ACC112 (cell line): Measurements from ENCODE around the gene COQ9.

Source experiments
- H2AFZ ChIP-seq: fragments of 200-600 bp; sonication (generic); one replicate; pipeline ENCODE4 v1.6.0; 2017; ENCODE audit warnings: antibody characterized with exemption, low read length; ENCODE audit not compliant: unreplicated experiment
- H3K27ac ChIP-seq: fragments of 200-600 bp; sonication (generic); 2 replicates; pipeline ENCODE4 v1.5.1; 2014; ENCODE audit warnings: low read depth, mild to moderate bottlenecking, antibody characterized with exemption, low read length, moderate library complexity
- H3K27me3 ChIP-seq: fragments of 200-600 bp; sonication (generic); 2 replicates; pipeline ENCODE4 v1.6.1; 2014; ENCODE audit warnings: mild to moderate bottlenecking, antibody characterized with exemption, low read length, moderate library complexity, mixed read lengths; ENCODE audit not compliant: insufficient read depth
- H3K36me3 ChIP-seq: fragments of 200-600 bp; sonication (generic); 2 replicates; pipeline ENCODE4 v1.6.1; 2016; ENCODE audit warnings: mild to moderate bottlenecking, antibody characterized with exemption, low read length, moderate library complexity, mixed read lengths; ENCODE audit not compliant: insufficient read depth
- H3K4me1 ChIP-seq: fragments of 200-600 bp; sonication (generic); one replicate; pipeline ENCODE4 v1.6.1; 2016; ENCODE audit warnings: low read length, mixed read lengths; ENCODE audit not compliant: insufficient read depth, unreplicated experiment, control insufficient read depth
- H3K4me3 ChIP-seq: fragments of 200-600 bp; sonication (generic); 2 replicates; pipeline ENCODE4 v1.5.1; 2014; ENCODE audit warnings: mild to moderate bottlenecking, low read depth, low read length
- H3K79me2 ChIP-seq: fragments of 200-600 bp; sonication (generic); one replicate; pipeline ENCODE4 v1.6.0; 2016; ENCODE audit warnings: low read length; ENCODE audit not compliant: control insufficient read depth, unreplicated experiment, insufficient read depth

COQ9 gene

DNA sequence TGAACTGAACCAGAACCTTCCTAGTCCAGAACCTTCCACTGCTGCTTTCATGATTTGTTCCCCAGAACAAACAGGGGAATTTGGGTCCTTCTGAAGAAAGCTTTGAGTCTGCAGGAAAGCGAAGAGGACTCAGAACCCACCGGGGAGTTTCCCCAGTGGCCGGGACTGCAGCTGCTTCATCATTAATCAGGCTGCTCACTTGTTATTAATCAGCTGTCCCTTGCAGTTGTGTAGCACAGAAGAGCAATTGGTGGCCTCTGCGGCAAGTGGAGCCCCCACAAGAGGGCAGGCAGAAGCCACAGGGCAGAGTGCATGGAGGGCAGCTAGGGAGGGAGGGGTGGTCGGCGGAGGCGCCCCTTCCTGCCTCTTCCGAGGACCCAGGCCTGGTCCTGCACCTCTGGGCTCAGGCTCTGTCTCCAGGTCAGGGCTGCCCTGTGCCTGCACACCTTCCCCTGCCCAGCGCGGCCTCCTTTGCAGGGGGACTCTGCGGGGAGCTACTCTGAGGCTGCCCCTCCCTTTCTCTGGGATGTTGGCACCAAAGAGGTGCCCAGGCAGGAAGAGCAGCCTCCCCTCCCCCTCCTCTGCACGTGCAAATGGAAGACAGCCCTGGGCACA is 35.8 kb upstream of the COQ9 start:
- no peaks in the 10 kb centered on the region for H3K4me1 ChIP-seq
- no peaks in the 10 kb centered on the region for H3K36me3 ChIP-seq
- H2AFZ ChIP-seq: no peak overlapping the region
- H3K27me3 ChIP-seq: peaks cover 10% of the 10 kb centered on the region
- H3K27ac ChIP-seq: no peak overlapping the region
- no peak overlapping the region for H3K4me3 ChIP-seq
- H3K79me2 ChIP-seq: no peaks in the 10 kb centered on the region

- no peak overlapping the region for H3K27ac ChIP-seq
- H3K4me3 ChIP-seq: no peak overlapping the region
- no peak overlapping the region for H2AFZ ChIP-seq
- H3K4me1 ChIP-seq: no peaks in the 10 kb centered on the region
- H3K27me3 ChIP-seq: peaks cover 8% of the 10 kb centered on the region
- no peaks in the 10 kb centered on the region for H3K36me3 ChIP-seq
- no peaks in the 10 kb centered on the region for H3K79me2 ChIP-seq
Measured at GRCh38 chr16:57412584-57412983, 34.7 kb upstream of the COQ9 start.

DNA sequence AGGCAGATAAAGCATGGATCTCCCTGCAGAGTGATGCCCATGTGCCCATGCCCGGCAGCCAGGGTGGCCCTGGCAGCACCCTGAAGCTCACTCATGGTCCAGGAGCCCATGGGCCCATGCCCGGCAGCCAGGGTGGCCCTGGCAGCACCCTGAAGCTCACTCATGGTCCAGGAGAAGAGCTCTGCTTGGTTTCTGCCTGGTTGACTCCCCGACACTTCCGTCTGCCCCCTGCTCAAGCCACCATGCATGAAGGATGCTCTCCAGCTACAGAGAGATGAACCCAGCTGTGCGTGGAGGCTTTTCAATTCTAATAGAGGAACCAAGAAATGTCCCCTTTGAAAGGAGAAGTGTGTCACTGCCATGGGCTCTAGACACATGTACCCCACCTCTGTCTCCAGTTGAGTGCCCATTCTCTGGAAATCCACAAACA is 34.0 kb upstream of the COQ9 start:
- H3K79me2 ChIP-seq: no peaks in the 10 kb centered on the region
- H3K27me3 ChIP-seq: peaks cover 2% of the 10 kb centered on the region; the same call in 1 of the 2 replicates
- H3K36me3 ChIP-seq: no peaks in the 10 kb centered on the region
- no peak overlapping the region for H3K27ac ChIP-seq
- H2AFZ ChIP-seq: no peak overlapping the region
- H3K4me3 ChIP-seq: no peak overlapping the region
- H3K4me1 ChIP-seq: no peaks in the 10 kb centered on the region

GRCh38 chr16:57413733-57414132 is 33.5 kb upstream of the COQ9 start:
- no peaks in the 10 kb centered on the region for H3K79me2 ChIP-seq
- H3K27me3 ChIP-seq: peaks cover 2% of the 10 kb centered on the region; the same call in 1 of the 2 replicates
- no peak overlapping the region for H3K27ac ChIP-seq
- H3K4me1 ChIP-seq: peaks cover 3% of the 10 kb centered on the region
- H3K36me3 ChIP-seq: no peaks in the 10 kb centered on the region
- no peak overlapping the region for H2AFZ ChIP-seq
- H3K4me3 ChIP-seq: no peak overlapping the region

- no peaks in the 10 kb centered on the region for H3K27me3 ChIP-seq
- H3K36me3 ChIP-seq: no peaks in the 10 kb centered on the region
- H3K4me1 ChIP-seq: peaks cover 5% of the 10 kb centered on the region
- H3K79me2 ChIP-seq: no peaks in the 10 kb centered on the region
- H2AFZ ChIP-seq: no peak overlapping the region
- no peak overlapping the region for H3K4me3 ChIP-seq
- no peak overlapping the region for H3K27ac ChIP-seq
Measured at GRCh38 chr16:57416084-57416483, 31.2 kb upstream of the COQ9 start.

DNA sequence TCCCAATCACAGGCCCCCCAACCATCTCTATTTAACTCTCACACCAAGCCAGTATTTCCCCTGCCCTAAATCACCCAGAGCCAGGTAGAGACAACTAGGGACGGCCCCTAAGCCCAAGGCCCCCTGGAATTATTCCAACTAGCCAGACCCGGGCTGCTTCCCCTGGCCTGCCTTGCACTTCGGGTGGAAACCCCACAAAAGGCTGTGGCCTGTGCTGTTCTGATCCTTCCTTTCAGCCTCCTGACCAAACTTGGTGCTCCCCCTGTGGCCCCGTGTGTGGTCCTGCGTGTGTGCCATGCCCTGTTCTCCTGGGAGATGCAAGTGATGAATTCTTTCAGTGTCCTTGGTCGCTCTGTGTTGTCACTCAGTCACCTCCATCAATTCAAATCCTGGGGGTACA is 27.8 kb upstream of the COQ9 start:
- H3K36me3 ChIP-seq: no peaks in the 10 kb centered on the region
- no peak overlapping the region for H2AFZ ChIP-seq
- H3K4me3 ChIP-seq: no peak overlapping the region
- H3K4me1 ChIP-seq: peaks cover 12% of the 10 kb centered on the region
- no peak overlapping the region for H3K27ac ChIP-seq
- H3K27me3 ChIP-seq: no peaks in the 10 kb centered on the region
- H3K79me2 ChIP-seq: no peaks in the 10 kb centered on the region

- Histone ChIP-seq H3K4me3 (no peak overlapping the region), H3K4me1 (peaks cover 12% of the 10 kb centered on the region), H2AFZ (peak overlapping the region; percentile 21), H3K79me2 (no peaks in the 10 kb centered on the region), H3K27ac (no peak overlapping the region), H3K36me3 (no peaks in the 10 kb centered on the region), H3K27me3 (no peaks in the 10 kb centered on the region)
Measured at GRCh38 chr16:57422026-57422944, 25.0 kb upstream of the COQ9 start.

GRCh38 chr16:57423152-57423551 is 24.1 kb upstream of the COQ9 start:
- Histone ChIP-seq H3K4me1 (peaks cover 12% of the 10 kb centered on the region), H3K4me3 (no peak overlapping the region), H3K27me3 (no peaks in the 10 kb centered on the region), H3K79me2 (no peaks in the 10 kb centered on the region), H3K36me3 (peaks cover 4% of the 10 kb centered on the region; the same call in 1 of the 2 replicates), H2AFZ (no peak overlapping the region), H3K27ac (no peak overlapping the region)

- no peak overlapping the region for H3K27ac ChIP-seq
- H3K4me1 ChIP-seq: peaks cover 7% of the 10 kb centered on the region
- H3K4me3 ChIP-seq: no peak overlapping the region
- peaks cover 4% of the 10 kb centered on the region; the same call in 1 of the 2 replicates for H3K36me3 ChIP-seq
- no peaks in the 10 kb centered on the region for H3K79me2 ChIP-seq
- no peaks in the 10 kb centered on the region for H3K27me3 ChIP-seq
- H2AFZ ChIP-seq: no peak overlapping the region
Measured at GRCh38 chr16:57424583-57424982, 22.7 kb upstream of the COQ9 start.

GRCh38 chr16:57426356-57426755 is 20.9 kb upstream of the COQ9 start:
- no peaks in the 10 kb centered on the region for H3K27me3 ChIP-seq
- peaks cover 7% of the 10 kb centered on the region for H3K4me1 ChIP-seq
- no peak overlapping the region for H3K4me3 ChIP-seq
- H3K79me2 ChIP-seq: no peaks in the 10 kb centered on the region
- H3K27ac ChIP-seq: no peak overlapping the region
- no peak overlapping the region for H2AFZ ChIP-seq
- peaks cover 4% of the 10 kb centered on the region; the same call in 1 of the 2 replicates for H3K36me3 ChIP-seq

GRCh38 chr16:57427307-57427706 is 20.0 kb upstream of the COQ9 start:
- H3K36me3 ChIP-seq: peaks cover 7% of the 10 kb centered on the region; the same call in 1 of the 2 replicates
- H3K27me3 ChIP-seq: no peaks in the 10 kb centered on the region
- H3K79me2 ChIP-seq: no peaks in the 10 kb centered on the region
- peaks cover 4% of the 10 kb centered on the region for H3K4me1 ChIP-seq
- H2AFZ ChIP-seq: no peak overlapping the region
- no peak overlapping the region for H3K27ac ChIP-seq
- H3K4me3 ChIP-seq: no peak overlapping the region
